Kidney glomerular epithelial cell (primary cell): Measurements from ENCODE around the gene PIP5K1C.
"Not testable (repeated sequence)": the region's sequence is repeated elsewhere in the genome, so short reads cannot be mapped to it uniquely, and the experiment has no call there.

Experiments
- DNase-seq: peaks from one replicate; lab custom pipeline; 2025; lab: John Stamatoyannopoulos, UW

Gene PIP5K1C

DNA sequence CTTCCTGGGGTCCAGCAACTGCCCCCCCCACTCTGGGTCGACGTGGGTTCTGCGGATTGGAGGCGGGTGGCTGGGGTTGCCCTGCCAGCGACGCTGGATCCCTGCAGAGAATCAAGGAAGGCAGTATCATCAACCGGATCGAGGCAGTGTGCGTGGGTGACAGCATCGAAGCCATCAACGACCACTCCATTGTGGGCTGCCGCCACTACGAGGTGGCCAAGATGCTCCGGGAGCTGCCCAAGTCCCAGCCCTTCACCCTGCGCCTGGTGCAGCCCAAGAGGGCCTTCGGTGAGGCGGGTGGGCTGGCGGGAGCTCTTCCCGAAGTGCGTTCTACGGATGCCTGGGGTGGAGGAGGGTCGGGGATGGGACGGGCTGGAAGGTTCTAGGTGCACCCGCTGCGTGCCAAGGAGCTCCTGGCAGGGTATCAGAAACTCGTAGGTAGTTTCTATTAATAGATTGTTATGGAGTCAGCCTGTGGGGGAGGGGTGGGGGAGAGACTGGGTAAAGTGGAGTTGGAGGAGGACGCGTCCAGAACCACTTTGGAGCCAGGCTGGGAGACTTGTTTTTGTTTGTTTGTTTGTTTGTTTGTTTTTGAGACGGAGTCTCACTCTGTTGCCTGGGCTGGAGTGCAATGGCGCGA is 113.4 kb downstream of the PIP5K1C start:
- DNase-seq = no peak

- DNase-seq = no peak
These were observed 114.1 kb downstream of the PIP5K1C start for GRCh38 chr19:3586127-3586626.

GRCh38 chr19:3585301-3586126 is 114.8 kb downstream of the PIP5K1C start, which contains the start of gene GIPC3:
Gene GIPC3 (plus strand): TSS chr19:3585478. CDS start chr19:3585598, 120 bp downstream.
- DNase-seq = no peak

DNA sequence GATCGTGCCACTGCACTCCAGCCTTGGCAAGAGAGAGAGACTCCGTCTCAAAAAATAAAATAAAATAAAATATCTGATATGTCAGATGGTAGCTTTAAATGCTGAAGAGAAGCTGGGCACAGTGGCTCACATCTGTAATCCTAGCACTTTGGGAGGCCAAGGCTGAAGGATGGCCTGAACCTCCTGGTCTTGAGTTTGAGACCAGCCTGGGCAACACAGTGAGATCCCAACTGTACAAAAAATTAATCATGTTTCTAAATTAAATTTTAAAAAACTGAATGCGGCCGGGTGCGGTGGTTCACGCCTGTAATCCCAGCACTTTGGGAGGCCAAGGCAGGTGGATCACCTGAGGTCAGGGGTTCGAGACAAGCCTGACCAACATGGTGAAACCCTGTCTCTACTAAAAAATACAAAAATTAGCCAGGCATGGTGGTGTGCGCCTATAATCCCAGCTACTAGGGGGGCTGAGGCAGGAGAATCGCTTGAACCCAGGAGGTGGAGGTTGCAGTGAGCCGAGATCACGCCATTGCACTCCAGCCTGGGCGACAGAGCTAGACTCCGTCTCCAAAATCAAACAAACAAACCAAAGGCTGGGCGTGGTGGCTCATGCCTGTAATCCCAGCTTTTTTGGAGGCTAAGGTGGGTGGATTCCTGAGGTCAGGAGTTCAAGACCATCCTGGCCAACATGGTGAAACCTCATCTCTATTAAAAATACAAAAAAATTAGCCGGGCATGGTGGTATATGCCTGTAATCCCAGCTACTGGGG is 116.0 kb downstream of the PIP5K1C start:
- not testable (repeated sequence) for DNase-seq

GRCh38 chr19:3581792-3582191 is 118.5 kb downstream of the PIP5K1C start:
- not testable (repeated sequence) for DNase-seq
